K562 (cell line): ENCODE data around the gene DCTD. TPM values are rescaled to one million over a fixed set of nuclear protein-coding genes. Genes with fewer than 3 reads are reported as not detected.

Experiments
- ATAC-seq: fragments of 200-7000 bp; cut with Tn5 transposase; 3 replicates; pipeline ENCODE4 v1.9.1; 2020; ENCODE audit warnings: moderate library complexity
- BruUV-seq: library from RNA; stranded (reverse); fragments of 400-500 nt; replicated peaks from 2 replicates; lab custom pipeline; 2021; lab: Mats Ljungman, UMichigan
- CTCF ChIA-PET: fragments of 300-600 bp; formaldehyde crosslinking; extraction: SDS; loops from one replicate; lab custom pipeline; 2021; ENCODE audit warnings: low intra/inter-chr PET ratio; lab: Yijun Ruan, JAX
- POLR2A ChIA-PET: fragments of 300-600, 350-650 bp; sonication (Branson Sonifier 250); formaldehyde crosslinking; extraction: SDS; loops from one replicate; lab custom pipeline; 2021; ENCODE audit warnings: antibody characterized with exemption, inconsistent platforms; lab: Yijun Ruan, JAX
- DNase-seq, 4 experiments: peaks; one replicate each; pipeline versions ENCODE4 v3.0.0 to v3.0.0-alpha.2; 2011 to 2018; ENCODE audit warnings: low spot score in 3 of 4, mixed read lengths in 3 of 4; ENCODE audit errors: extremely low read depth in 1 of 4
- FAIRE-seq: peaks from 2 replicates; lab custom pipeline; 2011; peaks lifted over from hg19 to GRCh38; lab: Jason Lieb, UNC
- H2AFZ ChIP-seq: 2 replicates; pipeline ENCODE4 v1.6.0; 2011; ENCODE audit warnings: low read depth, low read length, control low read depth, inconsistent platforms
- H3K27ac ChIP-seq: fragments of 200-600 bp; 3 replicates; pipeline ENCODE4 v1.8.0; 2011; ENCODE audit warnings: low read depth, mild to moderate bottlenecking, control low read depth, inconsistent platforms, low read length, moderate library complexity, mixed read lengths; ENCODE audit errors: extremely low read depth
- H3K27me3 ChIP-seq, 2 experiments: fragments of 300-600 bp in 1 of 2; 2 replicates in 1 of 2; 3 replicates in 1 of 2; pipeline versions ENCODE4 v1.6.0 to v1.8.0; 2011; ENCODE audit warnings: inconsistent platforms in 2 of 2, low read length in 2 of 2, mild to moderate bottlenecking in 1 of 2, mixed read lengths in 1 of 2, moderate library complexity in 1 of 2; ENCODE audit not compliant: control insufficient read depth in 2 of 2, insufficient read depth in 2 of 2
- H3K36me3 ChIP-seq: fragments of 300-600 bp; 3 replicates; pipeline ENCODE4 v1.8.0; 2011; ENCODE audit warnings: mild to moderate bottlenecking, low read length, inconsistent platforms; ENCODE audit not compliant: control insufficient read depth, insufficient read depth
- H3K4me1 ChIP-seq, 2 experiments: fragments of 200-600 bp in 1 of 2; replicated peaks in 1 of 2; 2 replicates in 1 of 2; 3 replicates in 1 of 2; pipeline versions ENCODE4 v1.5.1 to v1.8.0; 2011; ENCODE audit warnings: inconsistent platforms in 2 of 2, low read length in 2 of 2, mild to moderate bottlenecking in 1 of 2, mixed read lengths in 1 of 2, moderate library complexity in 1 of 2; ENCODE audit not compliant: control insufficient read depth in 2 of 2, insufficient read depth in 2 of 2
- H3K4me2 ChIP-seq: 2 replicates; pipeline ENCODE4 v1.6.1; 2011; ENCODE audit warnings: low read length, control low read depth, inconsistent platforms, mixed read lengths; ENCODE audit not compliant: insufficient read depth
- H3K4me3 ChIP-seq: fragments of 200-600 bp; sonication (generic), shearing (Covaris generic); 2 replicates; pipeline ENCODE4 v1.5.1; 2016; ENCODE audit warnings: control low read depth, inconsistent platforms
- H3K79me2 ChIP-seq: fragments of 200-600 bp; 3 replicates; pipeline ENCODE4 v1.8.0; 2011; ENCODE audit warnings: low read length, inconsistent platforms; ENCODE audit not compliant: control insufficient read depth, insufficient read depth
- H3K9ac ChIP-seq, 2 experiments: 2 replicates each; pipeline versions ENCODE4 v1.6.0 to v1.6.1; 2011; ENCODE audit warnings: low read depth in 2 of 2, low read length in 2 of 2, control low read depth in 1 of 2, inconsistent platforms in 1 of 2, mild to moderate bottlenecking in 1 of 2, mixed read lengths in 1 of 2; ENCODE audit not compliant: insufficient read depth in 1 of 2
- H3K9me1 ChIP-seq: one replicate; pipeline ENCODE4 v1.6.0; 2011; ENCODE audit warnings: inconsistent platforms, mild to moderate bottlenecking, low read length, moderate library complexity; ENCODE audit not compliant: control insufficient read depth, insufficient read depth
- H3K9me3 ChIP-seq: replicated peaks from 2 replicates; pipeline ENCODE4 v1.5.1; 2011; ENCODE audit warnings: low read depth, low read length, inconsistent platforms; ENCODE audit not compliant: control insufficient read depth, insufficient read depth
- H4K20me1 ChIP-seq: replicated peaks from 2 replicates; pipeline ENCODE4 v1.6.1; 2011; ENCODE audit warnings: low read length, inconsistent platforms, mixed read lengths; ENCODE audit not compliant: control insufficient read depth, insufficient read depth
- BRCA1 ChIP-seq, 2 experiments: fragments of 450-650 bp in 1 of 2; sonication (generic) in 1 of 2; formaldehyde crosslinking in 1 of 2; IDR thresholded peaks; 2 replicates each; pipeline versions ENCODE4 v1.5.0 to v1.6.1; 2017 to 2020; ENCODE audit warnings: mild to moderate bottlenecking in 1 of 2, missing genetic modification reagents in 1 of 2
- CHD4 ChIP-seq: fragments of 200-600 bp; sonication (generic); IDR thresholded peaks from 3 replicates; pipeline ENCODE4 v1.6.1; 2012; ENCODE audit warnings: low read depth, mild to moderate bottlenecking, mixed read lengths, low read length, inconsistent platforms; ENCODE audit not compliant: insufficient read depth, insufficient replicate concordance, poor library complexity, severe bottlenecking
- ETV6 ChIP-seq, 3 experiments: fragments of 150-350 bp in 1 of 3; sonication (generic) in 1 of 3; formaldehyde crosslinking in 1 of 3; IDR thresholded peaks; 2 replicates each; pipeline versions ENCODE4 v1.6.1 to v1.8.0; 2014 to 2022; ENCODE audit warnings: borderline replicate concordance in 2 of 3, low read depth in 2 of 3, antibody characterized with exemption in 1 of 3, low read length in 1 of 3, mild to moderate bottlenecking in 1 of 3, missing genetic modification reagents in 1 of 3
- FOXJ3 ChIP-seq: sonication (generic); formaldehyde crosslinking; IDR thresholded peaks from 2 replicates; pipeline ENCODE4 v1.4.0; 2020; ENCODE audit warnings: mild to moderate bottlenecking, missing genetic modification reagents
- HEY1 ChIP-seq: fragments of 250-450 bp; sonication (Bioruptor Pico); IDR thresholded peaks from 2 replicates; pipeline ENCODE4 v1.5.0; 2020; ENCODE audit warnings: mild to moderate bottlenecking, moderate library complexity, borderline replicate concordance
- IFI16 ChIP-seq: fragments of 250-450 bp; sonication (Bioruptor Pico); IDR thresholded peaks from 2 replicates; pipeline ENCODE4 v2.1.2; 2022; ENCODE audit warnings: mild to moderate bottlenecking, inconsistent platforms
- TAF15 ChIP-seq: fragments of 200-400 bp; formaldehyde crosslinking; IDR thresholded peaks from 2 replicates; pipeline ENCODE4 v1.6.1; 2017; ENCODE audit warnings: mild to moderate bottlenecking, low read depth, low read length, moderate library complexity
- ZNF224 ChIP-seq: sonication (generic); formaldehyde crosslinking; IDR thresholded peaks from 2 replicates; pipeline ENCODE4 v1.8.0; 2022; ENCODE audit warnings: mild to moderate bottlenecking, missing genetic modification reagents
- ZNF589 ChIP-seq: fragments of 200-800 bp; sonication (Bioruptor generic); IDR thresholded peaks from 2 replicates; pipeline ENCODE4 v1.6.1; 2016; ENCODE audit warnings: low read depth, missing genetic modification characterization, missing compliant biosample characterization
- ZSCAN29 ChIP-seq: fragments of 450-650 bp; IDR thresholded peaks from 2 replicates; pipeline ENCODE4 v1.6.1; 2017
- WGBS: fragments of 100-300 bp; shearing (Covaris generic); methylation state at CpG from one replicate; pipeline ENCODE4 v1.1.6; 2016; ENCODE audit warnings: low coverage, mixed read lengths; ENCODE audit not compliant: insufficient coverage; ENCODE audit errors: missing lambda C conversion rate; 5-methylcytosine and 5-hydroxymethylcytosine counted together
- in situ Hi-C: fragments of 300-500 bp; cut with MboI; formaldehyde crosslinking; loops from 4 replicates; pipeline ENCODE4 v1.15.0; 2018; ENCODE audit warnings: inconsistent platforms, mixed read lengths
- intact Hi-C: fragments of 100-400 bp; cut with micrococcal nuclease; formaldehyde crosslinking; loops from 2 replicates; pipeline ENCODE4 v1.14.2; 2022
- polyA plus RNA-seq, 8 experiments: library from polyadenylated mRNA; depleted of rRNA in 4 of 8; stranded (reverse) in 5 of 8; unstranded in 3 of 8; fragments of >200 nt; fragmentation: Nextera tagmentation in 2 of 8; fragmentation: Illumina TruSeq in 1 of 8; extraction: Ambion mirVana in 2 of 8; extraction: Trizol in 1 of 8; gene quantifications; 2 replicates each; pipeline versions ENCODE4 v1.2.1 to v1.2.3, GENCODE V29; 2011 to 2014; ENCODE audit warnings: inconsistent platforms in 1 of 8, missing spikeins in 1 of 8
- total RNA-seq, 7 experiments: library from RNA; depleted of rRNA in 6 of 7; stranded (reverse); fragments of >200 nt in 6 of 7; fragmentation: Illumina TruSeq in 2 of 7; extraction: Trizol in 2 of 7; gene quantifications; 2 replicates each; pipeline versions ENCODE4 v1.2.1 to v1.2.3, GENCODE V29; 2011 to 2021; ENCODE audit warnings: low replicate concordance in 1 of 7

DCTD gene
- total and polyA plus RNA-seq, 9 of the 15 experiments (the other 6 are each of a cell fraction or from before 2014, with no cell fraction given): 38.7 to 114 (median 76.5) TPM

- H3K9me1 ChIP-seq: no peaks in the 10 kb centered on the region
- FAIRE-seq: no peak
- BruUV-seq: no TSS peak
- H3K79me2 ChIP-seq: no peaks in the 10 kb centered on the region
- H3K36me3 ChIP-seq: no peaks in the 10 kb centered on the region
- H3K27me3 ChIP-seq: no peaks in the 10 kb centered on the region
- no peaks in the 10 kb centered on the region for H3K9me3 ChIP-seq
- CTCF ChIA-PET: no interaction called here
- no peak for ATAC-seq
- DNase-seq: no peak
- H3K27ac ChIP-seq: no peak overlapping the region
- TF ChIP-seq ZNF224 (CRISPR knock-in tag) (no peak), ZSCAN29 (no peak), ETV6 (IDR thresholded peaks at IDR 0.05; ENCODE audit: borderline replicate concordance in 1 of 2, low read depth in 2 of 2, low read length in 1 of 2) (no peak), ETV6 (CRISPR knock-in tag; IDR thresholded peaks at IDR 0.05; ENCODE audit: borderline replicate concordance) (no peak), FOXJ3 (CRISPR knock-in tag) (no peak), BRCA1 (IDR thresholded peaks at IDR 0.05) (no peak), BRCA1 (CRISPR knock-in tag; IDR thresholded peaks at IDR 0.05) (no peak), HEY1 (no peak), TAF15 (no peak), IFI16 (CRISPR knock-in tag) (no peak), ZNF589 (CRISPR knock-in tag) (no peak), CHD4 (no peak)
- no peak overlapping the region for H2AFZ ChIP-seq
- peak overlapping the region in 1 of 2 experiments; percentile 15; a peak in 1 of 4 replicates for H3K9ac ChIP-seq
- POLR2A ChIA-PET: no interaction called here
- H4K20me1 ChIP-seq: no peaks in the 10 kb centered on the region
- WGBS: 76% methylated on average over 10 of the region's 10 CpGs
- H3K4me2 ChIP-seq: no peak overlapping the region
- H3K4me1 ChIP-seq: no peaks in the 10 kb centered on the region
- in situ Hi-C loops: no loop called here
- H3K4me3 ChIP-seq: no peak overlapping the region
- intact Hi-C loops: no loop called here
These were observed 42.3 kb downstream of the DCTD start for GRCh38 chr4:182874797-182875345.
